ENCODE results near the gene SNX19. TPM values are rescaled to one million over a fixed set of nuclear protein-coding genes. Genes with fewer than 3 reads are reported as not detected.

The SNX19 gene
- total and polyA plus RNA-seq, 2 experiments from 2014 or later = 5.2 to 30.0 TPM

GRCh38 chr11:130839981-130840666 lies 76.2 kb downstream of the SNX19 start (continued):
- TF ChIP-seq, protein P1, sequence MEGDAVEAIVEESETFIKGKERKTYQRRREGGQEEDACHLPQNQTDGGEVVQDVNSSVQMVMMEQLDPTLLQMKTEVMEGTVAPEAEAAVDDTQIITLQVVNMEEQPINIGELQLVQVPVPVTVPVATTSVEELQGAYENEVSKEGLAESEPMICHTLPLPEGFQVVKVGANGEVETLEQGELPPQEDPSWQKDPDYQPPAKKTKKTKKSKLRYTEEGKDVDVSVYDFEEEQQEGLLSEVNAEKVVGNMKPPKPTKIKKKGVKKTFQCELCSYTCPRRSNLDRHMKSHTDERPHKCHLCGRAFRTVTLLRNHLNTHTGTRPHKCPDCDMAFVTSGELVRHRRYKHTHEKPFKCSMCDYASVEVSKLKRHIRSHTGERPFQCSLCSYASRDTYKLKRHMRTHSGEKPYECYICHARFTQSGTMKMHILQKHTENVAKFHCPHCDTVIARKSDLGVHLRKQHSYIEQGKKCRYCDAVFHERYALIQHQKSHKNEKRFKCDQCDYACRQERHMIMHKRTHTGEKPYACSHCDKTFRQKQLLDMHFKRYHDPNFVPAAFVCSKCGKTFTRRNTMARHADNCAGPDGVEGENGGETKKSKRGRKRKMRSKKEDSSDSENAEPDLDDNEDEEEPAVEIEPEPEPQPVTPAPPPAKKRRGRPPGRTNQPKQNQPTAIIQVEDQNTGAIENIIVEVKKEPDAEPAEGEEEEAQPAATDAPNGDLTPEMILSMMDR (conservative IDR thresholded peaks at IDR 0.05; ENCODE audit: low read depth in 2 of 2) = no peak
- TF ChIP-seq NANOG (IDR thresholded peaks at IDR 0.05; ENCODE audit: borderline replicate concordance) = no peak
- no peak for TF ChIP-seq JUNB (IDR thresholded peaks at IDR 0.05; ENCODE audit: unreplicated experiment)
- no peak for TF ChIP-seq ZNF331 (CRISPR knock-in tag; IDR thresholded peaks at IDR 0.05; ENCODE audit: low read depth)
- TF ChIP-seq, protein P2, sequence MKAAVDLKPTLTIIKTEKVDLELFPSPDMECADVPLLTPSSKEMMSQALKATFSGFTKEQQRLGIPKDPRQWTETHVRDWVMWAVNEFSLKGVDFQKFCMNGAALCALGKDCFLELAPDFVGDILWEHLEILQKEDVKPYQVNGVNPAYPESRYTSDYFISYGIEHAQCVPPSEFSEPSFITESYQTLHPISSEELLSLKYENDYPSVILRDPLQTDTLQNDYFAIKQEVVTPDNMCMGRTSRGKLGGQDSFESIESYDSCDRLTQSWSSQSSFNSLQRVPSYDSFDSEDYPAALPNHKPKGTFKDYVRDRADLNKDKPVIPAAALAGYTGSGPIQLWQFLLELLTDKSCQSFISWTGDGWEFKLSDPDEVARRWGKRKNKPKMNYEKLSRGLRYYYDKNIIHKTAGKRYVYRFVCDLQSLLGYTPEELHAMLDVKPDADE (IDR thresholded peaks at IDR 0.05) = no peak
- TF ChIP-seq STAT1 (IDR thresholded peaks at IDR 0.05; ENCODE audit: unreplicated experiment) = no peak
- TF ChIP-seq ZNF114 (CRISPR knock-in tag; IDR thresholded peaks at IDR 0.05) = no peak
- no peak for TF ChIP-seq EZH2 (IDR thresholded peaks at IDR 0.05; ENCODE audit: low read depth, unreplicated experiment)
- TF ChIP-seq, protein P3, sequence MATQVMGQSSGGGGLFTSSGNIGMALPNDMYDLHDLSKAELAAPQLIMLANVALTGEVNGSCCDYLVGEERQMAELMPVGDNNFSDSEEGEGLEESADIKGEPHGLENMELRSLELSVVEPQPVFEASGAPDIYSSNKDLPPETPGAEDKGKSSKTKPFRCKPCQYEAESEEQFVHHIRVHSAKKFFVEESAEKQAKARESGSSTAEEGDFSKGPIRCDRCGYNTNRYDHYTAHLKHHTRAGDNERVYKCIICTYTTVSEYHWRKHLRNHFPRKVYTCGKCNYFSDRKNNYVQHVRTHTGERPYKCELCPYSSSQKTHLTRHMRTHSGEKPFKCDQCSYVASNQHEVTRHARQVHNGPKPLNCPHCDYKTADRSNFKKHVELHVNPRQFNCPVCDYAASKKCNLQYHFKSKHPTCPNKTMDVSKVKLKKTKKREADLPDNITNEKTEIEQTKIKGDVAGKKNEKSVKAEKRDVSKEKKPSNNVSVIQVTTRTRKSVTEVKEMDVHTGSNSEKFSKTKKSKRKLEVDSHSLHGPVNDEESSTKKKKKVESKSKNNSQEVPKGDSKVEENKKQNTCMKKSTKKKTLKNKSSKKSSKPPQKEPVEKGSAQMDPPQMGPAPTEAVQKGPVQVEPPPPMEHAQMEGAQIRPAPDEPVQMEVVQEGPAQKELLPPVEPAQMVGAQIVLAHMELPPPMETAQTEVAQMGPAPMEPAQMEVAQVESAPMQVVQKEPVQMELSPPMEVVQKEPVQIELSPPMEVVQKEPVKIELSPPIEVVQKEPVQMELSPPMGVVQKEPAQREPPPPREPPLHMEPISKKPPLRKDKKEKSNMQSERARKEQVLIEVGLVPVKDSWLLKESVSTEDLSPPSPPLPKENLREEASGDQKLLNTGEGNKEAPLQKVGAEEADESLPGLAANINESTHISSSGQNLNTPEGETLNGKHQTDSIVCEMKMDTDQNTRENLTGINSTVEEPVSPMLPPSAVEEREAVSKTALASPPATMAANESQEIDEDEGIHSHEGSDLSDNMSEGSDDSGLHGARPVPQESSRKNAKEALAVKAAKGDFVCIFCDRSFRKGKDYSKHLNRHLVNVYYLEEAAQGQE (IDR thresholded peaks at IDR 0.05; ENCODE audit: unreplicated experiment) = no peak

DNA sequence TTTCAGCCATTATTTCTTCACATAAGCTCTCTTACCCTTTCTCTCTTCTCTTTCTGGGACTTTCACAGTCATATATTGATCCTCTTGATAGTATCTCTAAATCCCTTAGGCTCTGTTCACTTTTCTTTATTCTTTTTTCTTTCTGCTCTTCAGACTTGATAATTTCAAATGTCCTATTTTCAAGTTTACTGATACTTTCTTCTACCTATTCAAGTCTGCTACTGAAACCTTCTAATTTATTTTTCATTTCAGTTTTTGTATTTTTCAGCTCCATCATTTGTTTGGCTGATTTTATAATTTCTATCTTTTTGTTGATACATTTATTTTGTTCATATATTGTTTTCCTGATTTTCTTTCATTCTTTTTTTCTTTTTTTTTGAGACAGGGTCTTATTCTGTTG lies 79.1 kb downstream of the SNX19 start:
- Histone ChIP-seq H3F3A (replicated peaks; ENCODE audit: low read depth) (no peaks in the 10 kb centered on the region), H3K27me3 (ENCODE audit: insufficient read depth) (no peaks in the 10 kb centered on the region), H4K20me1 (replicated peaks; ENCODE audit: insufficient read depth) (no peaks in the 10 kb centered on the region), H3K4me3 (no peak overlapping the region), H3K4me1 (ENCODE audit: insufficient read depth) (no peaks in the 10 kb centered on the region), H3K9me2 (ENCODE audit: insufficient read depth) (no peaks in the 10 kb centered on the region; the same call in 1 of the 2 replicates), H3K27ac (ENCODE audit: low read depth) (no peak overlapping the region), H3K4me2 (no peak overlapping the region), H3K36me3 (ENCODE audit: insufficient read depth) (no peaks in the 10 kb centered on the region), H3K79me2 (replicated peaks; ENCODE audit: insufficient read depth) (no peaks in the 10 kb centered on the region), H2AFZ (no peak overlapping the region)
- ATAC-seq = no peak
- peaks cover 3% of the 10 kb centered on the region for H3K27me3 Mint-ChIP-seq (ENCODE audit: insufficient read depth, low read depth, poor library complexity)
- DNase-seq (ENCODE audit: low spot score) = no peak
- H3K9me3 Mint-ChIP-seq = no peaks in the 10 kb centered on the region
- no peak overlapping the region for H3K27ac Mint-ChIP-seq
- H3K36me3 Mint-ChIP-seq (ENCODE audit: low read depth) = no peaks in the 10 kb centered on the region
- no peak overlapping the region for H3K4me3 Mint-ChIP-seq
- H3K4me1 Mint-ChIP-seq = no peaks in the 10 kb centered on the region
- TF ChIP-seq, protein P4, sequence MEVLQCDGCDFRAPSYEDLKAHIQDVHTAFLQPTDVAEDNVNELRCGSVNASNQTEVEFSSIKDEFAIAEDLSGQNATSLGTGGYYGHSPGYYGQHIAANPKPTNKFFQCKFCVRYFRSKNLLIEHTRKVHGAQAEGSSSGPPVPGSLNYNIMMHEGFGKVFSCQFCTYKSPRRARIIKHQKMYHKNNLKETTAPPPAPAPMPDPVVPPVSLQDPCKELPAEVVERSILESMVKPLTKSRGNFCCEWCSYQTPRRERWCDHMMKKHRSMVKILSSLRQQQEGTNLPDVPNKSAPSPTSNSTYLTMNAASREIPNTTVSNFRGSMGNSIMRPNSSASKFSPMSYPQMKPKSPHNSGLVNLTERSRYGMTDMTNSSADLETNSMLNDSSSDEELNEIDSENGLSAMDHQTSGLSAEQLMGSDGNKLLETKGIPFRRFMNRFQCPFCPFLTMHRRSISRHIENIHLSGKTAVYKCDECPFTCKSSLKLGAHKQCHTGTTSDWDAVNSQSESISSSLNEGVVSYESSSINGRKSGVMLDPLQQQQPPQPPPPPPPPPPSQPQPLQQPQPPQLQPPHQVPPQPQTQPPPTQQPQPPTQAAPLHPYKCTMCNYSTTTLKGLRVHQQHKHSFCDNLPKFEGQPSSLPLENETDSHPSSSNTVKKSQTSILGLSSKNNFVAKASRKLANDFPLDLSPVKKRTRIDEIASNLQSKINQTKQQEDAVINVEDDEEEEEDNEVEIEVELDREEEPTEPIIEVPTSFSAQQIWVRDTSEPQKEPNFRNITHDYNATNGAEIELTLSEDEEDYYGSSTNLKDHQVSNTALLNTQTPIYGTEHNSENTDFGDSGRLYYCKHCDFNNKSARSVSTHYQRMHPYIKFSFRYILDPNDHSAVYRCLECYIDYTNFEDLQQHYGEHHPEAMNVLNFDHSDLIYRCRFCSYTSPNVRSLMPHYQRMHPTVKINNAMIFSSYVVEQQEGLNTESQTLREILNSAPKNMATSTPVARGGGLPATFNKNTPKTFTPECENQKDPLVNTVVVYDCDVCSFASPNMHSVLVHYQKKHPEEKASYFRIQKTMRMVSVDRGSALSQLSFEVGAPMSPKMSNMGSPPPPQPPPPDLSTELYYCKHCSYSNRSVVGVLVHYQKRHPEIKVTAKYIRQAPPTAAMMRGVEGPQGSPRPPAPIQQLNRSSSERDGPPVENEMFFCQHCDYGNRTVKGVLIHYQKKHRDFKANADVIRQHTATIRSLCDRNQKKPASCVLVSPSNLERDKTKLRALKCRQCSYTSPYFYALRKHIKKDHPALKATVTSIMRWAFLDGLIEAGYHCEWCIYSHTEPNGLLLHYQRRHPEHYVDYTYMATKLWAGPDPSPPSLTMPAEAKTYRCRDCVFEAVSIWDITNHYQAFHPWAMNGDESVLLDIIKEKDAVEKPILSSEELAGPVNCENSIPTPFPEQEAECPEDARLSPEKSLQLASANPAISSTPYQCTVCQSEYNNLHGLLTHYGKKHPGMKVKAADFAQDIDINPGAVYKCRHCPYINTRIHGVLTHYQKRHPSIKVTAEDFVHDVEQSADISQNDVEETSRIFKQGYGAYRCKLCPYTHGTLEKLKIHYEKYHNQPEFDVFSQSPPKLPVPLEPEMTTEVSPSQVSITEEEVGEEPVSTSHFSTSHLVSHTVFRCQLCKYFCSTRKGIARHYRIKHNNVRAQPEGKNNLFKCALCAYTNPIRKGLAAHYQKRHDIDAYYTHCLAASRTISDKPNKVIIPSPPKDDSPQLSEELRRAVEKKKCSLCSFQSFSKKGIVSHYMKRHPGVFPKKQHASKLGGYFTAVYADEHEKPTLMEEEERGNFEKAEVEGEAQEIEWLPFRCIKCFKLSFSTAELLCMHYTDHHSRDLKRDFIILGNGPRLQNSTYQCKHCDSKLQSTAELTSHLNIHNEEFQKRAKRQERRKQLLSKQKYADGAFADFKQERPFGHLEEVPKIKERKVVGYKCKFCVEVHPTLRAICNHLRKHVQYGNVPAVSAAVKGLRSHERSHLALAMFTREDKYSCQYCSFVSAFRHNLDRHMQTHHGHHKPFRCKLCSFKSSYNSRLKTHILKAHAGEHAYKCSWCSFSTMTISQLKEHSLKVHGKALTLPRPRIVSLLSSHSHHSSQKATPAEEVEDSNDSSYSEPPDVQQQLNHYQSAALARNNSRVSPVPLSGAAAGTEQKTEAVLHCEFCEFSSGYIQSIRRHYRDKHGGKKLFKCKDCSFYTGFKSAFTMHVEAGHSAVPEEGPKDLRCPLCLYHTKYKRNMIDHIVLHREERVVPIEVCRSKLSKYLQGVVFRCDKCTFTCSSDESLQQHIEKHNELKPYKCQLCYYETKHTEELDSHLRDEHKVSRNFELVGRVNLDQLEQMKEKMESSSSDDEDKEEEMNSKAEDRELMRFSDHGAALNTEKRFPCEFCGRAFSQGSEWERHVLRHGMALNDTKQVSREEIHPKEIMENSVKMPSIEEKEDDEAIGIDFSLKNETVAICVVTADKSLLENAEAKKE (CRISPR knock-in tag; IDR thresholded peaks at IDR 0.05) = no peak
- no peak for TF ChIP-seq CREB1 (CRISPR knock-in tag; IDR thresholded peaks at IDR 0.05; ENCODE audit: low read depth)
- TF ChIP-seq, protein P2 (IDR thresholded peaks at IDR 0.05) = no peak

All from GM23338 (cell line).